ENCODE measurements around the gene HRH4. TPM values are rescaled to one million over a fixed set of nuclear protein-coding genes. Genes with fewer than 3 reads are reported as not detected.

Gene HRH4
- total and polyA plus RNA-seq, 2 of the 13 experiments (the other 11 are each of a cell fraction or from before 2014, with no cell fraction given): not detected

DNA sequence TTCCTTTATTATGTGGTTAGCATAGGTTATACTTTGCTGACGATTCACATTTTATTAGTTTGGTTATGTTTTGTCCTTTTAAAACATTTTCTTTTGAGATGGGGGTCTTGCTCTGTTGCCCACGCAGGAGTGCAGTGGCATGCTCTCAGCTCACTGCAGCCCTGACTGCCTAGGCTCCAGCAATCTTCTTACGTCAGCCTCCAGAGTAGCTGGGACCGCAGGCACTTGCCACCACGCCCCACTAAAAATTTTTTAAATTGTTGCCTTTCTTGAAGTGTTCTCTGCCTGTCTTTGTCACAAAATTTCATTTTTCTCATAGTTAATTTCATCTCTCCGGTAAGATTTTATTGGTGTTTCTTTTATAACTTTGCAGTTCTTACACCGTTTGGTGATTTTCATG, 18.9 kb downstream of the HRH4 start:
- WGBS (ENCODE audit: low lambda C conversion rate): 30% methylated on average over 7 of the region's 7 CpGs
- BruUV-seq (replicated peaks): no TSS peak
- intact Hi-C loops (cut with micrococcal nuclease; ENCODE audit: unreplicated experiment): no loop called here
- Histone ChIP-seq H3K4me3 (replicated peaks in 1 of 3; ENCODE audit: insufficient read depth in 1 of 3, low read depth in 2 of 3, low read length in 3 of 3) (no peak overlapping the region), H2AFZ (ENCODE audit: low read length) (no peak overlapping the region), H3K9me3 (ENCODE audit: low read length) (no peaks in the 10 kb centered on the region), H3K27ac (ENCODE audit: extremely low read length, insufficient read depth, low read length) (no peak overlapping the region), H3K36me3 (replicated peaks in 1 of 2; ENCODE audit: control insufficient read depth in 1 of 2, insufficient read depth in 2 of 2, low read length in 2 of 2) (no peaks in the 10 kb centered on the region), H3K27me3 (ENCODE audit: control insufficient read depth in 1 of 2, insufficient read depth in 2 of 2, low read length in 2 of 2) (peaks cover 0 to 3% of the 10 kb centered on the region in 2 experiments; a peak in 1 of 5 replicates), H3K4me1 (ENCODE audit: insufficient read depth, low read length) (no peaks in the 10 kb centered on the region), H3K9ac (ENCODE audit: insufficient read depth, low read depth, low read length) (no peak overlapping the region), H3K4me2 (ENCODE audit: low read depth, low read length) (no peak overlapping the region), H4K20me1 (ENCODE audit: insufficient read depth, low read length) (no peaks in the 10 kb centered on the region), H3K79me2 (ENCODE audit: insufficient read depth, low read length) (no peaks in the 10 kb centered on the region)
- ChIA-PET POLR2A (no interaction called here), CTCF (ENCODE audit: low intra/inter-chr PET ratio, low total read pairs) (no interaction called here)
- no peak for TF ChIP-seq ZKSCAN5 (CRISPR knock-in tag; IDR thresholded peaks at IDR 0.05)
- 0 out of 4 replicates have a peak, but pooled peaks of 1 of the 2 experiments have one; percentile 16 for TF ChIP-seq MAFK (conservative IDR thresholded peaks at IDR 0.05 in 1 of 2, IDR thresholded peaks at IDR 0.05 in 1 of 2; ENCODE audit: low read length in 2 of 2)
- in situ Hi-C loops (cut with HindIII; ENCODE audit: extremely low pct_ligation_motif_present, low pct_unique_long_range_greater_than_20kb): loop anchor here (25.0 kb wide), 2 partner anchors 108 to 258 kb away; no protein-coding TSS in a partner anchor
- no peak for FAIRE-seq
- ATAC-seq: no peak
- DNase-seq (ENCODE audit: low spot score): no peak

DNA sequence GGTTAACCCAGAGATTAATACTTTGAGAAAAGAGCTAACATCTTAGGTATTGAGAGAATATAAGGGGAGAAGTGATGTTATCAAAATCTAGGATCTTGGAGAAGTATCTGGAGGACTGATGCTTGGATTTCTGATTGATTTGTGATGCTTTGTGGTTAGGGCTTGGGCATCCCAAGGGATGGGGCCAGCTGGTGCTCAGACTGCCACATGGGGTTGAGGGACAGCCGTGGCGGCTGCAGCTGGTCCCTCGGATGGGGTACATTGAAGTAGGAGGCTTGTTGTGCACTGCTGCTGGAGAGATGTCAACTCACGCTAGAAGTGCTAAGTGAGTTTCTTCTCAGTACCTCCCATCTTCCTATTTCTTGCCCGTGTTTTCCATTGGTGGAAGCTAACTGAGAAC, 22.4 kb downstream of the HRH4 start:
- Histone ChIP-seq H3K4me3 (replicated peaks in 1 of 3; ENCODE audit: insufficient read depth in 1 of 3, low read depth in 2 of 3, low read length in 3 of 3) (no peak overlapping the region), H3K36me3 (replicated peaks in 1 of 2; ENCODE audit: control insufficient read depth in 1 of 2, insufficient read depth in 2 of 2, low read length in 2 of 2) (no peaks in the 10 kb centered on the region), H3K27ac (ENCODE audit: extremely low read length, insufficient read depth, low read length) (no peak overlapping the region), H2AFZ (ENCODE audit: low read length) (no peak overlapping the region), H3K4me2 (ENCODE audit: low read depth, low read length) (no peak overlapping the region), H4K20me1 (ENCODE audit: insufficient read depth, low read length) (no peaks in the 10 kb centered on the region), H3K9me3 (ENCODE audit: low read length) (no peaks in the 10 kb centered on the region), H3K9ac (ENCODE audit: insufficient read depth, low read depth, low read length) (no peak overlapping the region), H3K79me2 (ENCODE audit: insufficient read depth, low read length) (no peaks in the 10 kb centered on the region), H3K27me3 (ENCODE audit: control insufficient read depth in 1 of 2, insufficient read depth in 2 of 2, low read length in 2 of 2) (peaks cover 2 to 15% of the 10 kb centered on the region in 2 experiments; a peak in 2 of 5 replicates), H3K4me1 (ENCODE audit: insufficient read depth, low read length) (no peaks in the 10 kb centered on the region)
- no peak for FAIRE-seq
- ChIA-PET CTCF (ENCODE audit: low intra/inter-chr PET ratio, low total read pairs) (no interaction called here), POLR2A (no interaction called here)
- intact Hi-C loops (cut with micrococcal nuclease; ENCODE audit: unreplicated experiment) (no loop called here), in situ Hi-C loops (cut with HindIII; ENCODE audit: extremely low pct_ligation_motif_present, low pct_unique_long_range_greater_than_20kb) (loop anchor here (10.0 to 25.0 kb wide), 3 partner anchors 104 to 254 kb away; no protein-coding TSS in a partner anchor)
- 0% methylated on average over 2 of the region's 5 CpGs for WGBS (ENCODE audit: low lambda C conversion rate)
- DNase-seq (ENCODE audit: low spot score): no peak
- no TSS peak for BruUV-seq (replicated peaks)
- ATAC-seq: no peak
- TF ChIP-seq NFE2L1 (CRISPR knock-in tag; IDR thresholded peaks at IDR 0.05; ENCODE audit: borderline replicate concordance): no peak
- TF ChIP-seq ZNF709 (CRISPR knock-in tag; IDR thresholded peaks at IDR 0.05): no peak
- no peak for TF ChIP-seq EHMT2 (IDR thresholded peaks at IDR 0.05; ENCODE audit: borderline replicate concordance, low read depth, low read length)
- TF ChIP-seq ZNF792 (CRISPR knock-in tag; IDR thresholded peaks at IDR 0.05): no peak
- TF ChIP-seq, protein P1, sequence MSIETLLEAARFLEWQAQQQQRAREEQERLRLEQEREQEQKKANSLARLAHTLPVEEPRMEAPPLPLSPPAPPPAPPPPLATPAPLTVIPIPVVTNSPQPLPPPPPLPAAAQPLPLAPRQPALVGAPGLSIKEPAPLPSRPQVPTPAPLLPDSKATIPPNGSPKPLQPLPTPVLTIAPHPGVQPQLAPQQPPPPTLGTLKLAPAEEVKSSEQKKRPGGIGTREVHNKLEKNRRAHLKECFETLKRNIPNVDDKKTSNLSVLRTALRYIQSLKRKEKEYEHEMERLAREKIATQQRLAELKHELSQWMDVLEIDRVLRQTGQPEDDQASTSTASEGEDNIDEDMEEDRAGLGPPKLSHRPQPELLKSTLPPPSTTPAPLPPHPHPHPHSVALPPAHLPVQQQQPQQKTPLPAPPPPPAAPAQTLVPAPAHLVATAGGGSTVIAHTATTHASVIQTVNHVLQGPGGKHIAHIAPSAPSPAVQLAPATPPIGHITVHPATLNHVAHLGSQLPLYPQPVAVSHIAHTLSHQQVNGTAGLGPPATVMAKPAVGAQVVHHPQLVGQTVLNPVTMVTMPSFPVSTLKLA (IDR thresholded peaks at IDR 0.05): no peak
- TF ChIP-seq TBP (CRISPR knock-in tag; IDR thresholded peaks at IDR 0.05): no peak
- no peak for TF ChIP-seq NFYC (CRISPR knock-in tag; IDR thresholded peaks at IDR 0.05)
- no peak for TF ChIP-seq ZNF629 (CRISPR knock-in tag; conservative IDR thresholded peaks at IDR 0.05)
- no peak for TF ChIP-seq WIZ (CRISPR knock-in tag; IDR thresholded peaks at IDR 0.05)
- no peak for TF ChIP-seq ZMYM4 (CRISPR knock-in tag; IDR thresholded peaks at IDR 0.05)
- TF ChIP-seq, protein P2, sequence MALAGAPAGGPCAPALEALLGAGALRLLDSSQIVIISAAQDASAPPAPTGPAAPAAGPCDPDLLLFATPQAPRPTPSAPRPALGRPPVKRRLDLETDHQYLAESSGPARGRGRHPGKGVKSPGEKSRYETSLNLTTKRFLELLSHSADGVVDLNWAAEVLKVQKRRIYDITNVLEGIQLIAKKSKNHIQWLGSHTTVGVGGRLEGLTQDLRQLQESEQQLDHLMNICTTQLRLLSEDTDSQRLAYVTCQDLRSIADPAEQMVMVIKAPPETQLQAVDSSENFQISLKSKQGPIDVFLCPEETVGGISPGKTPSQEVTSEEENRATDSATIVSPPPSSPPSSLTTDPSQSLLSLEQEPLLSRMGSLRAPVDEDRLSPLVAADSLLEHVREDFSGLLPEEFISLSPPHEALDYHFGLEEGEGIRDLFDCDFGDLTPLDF (CRISPR knock-in tag; IDR thresholded peaks at IDR 0.05): no peak
- TF ChIP-seq SMARCE1 (IDR thresholded peaks at IDR 0.05; ENCODE audit: borderline replicate concordance): no peak
- TF ChIP-seq KDM5A (IDR thresholded peaks at IDR 0.05; ENCODE audit: borderline replicate concordance, low read length): no peak
- no peak for TF ChIP-seq JDP2 (CRISPR knock-in tag; IDR thresholded peaks at IDR 0.05; ENCODE audit: borderline replicate concordance)
